DMS153 (cell line): ENCODE measurements around the gene PHF3.
"Not testable (repeated sequence)": the region's sequence is repeated elsewhere in the genome, so short reads cannot be mapped to it uniquely, and the experiment has no call there.

ENCODE experiments used
- DNase-seq: peaks from one replicate; lab custom pipeline; 2025; lab: John Stamatoyannopoulos, UW

The PHF3 gene

GRCh38 chr6:63713332-63713731 lies 77.7 kb downstream of the PHF3 start:
- no peak for DNase-seq

GRCh38 chr6:63714091-63714490 lies 78.5 kb downstream of the PHF3 start:
- DNase-seq = no peak

- DNase-seq = no peak
Measured at GRCh38 chr6:63716169-63716568, 80.6 kb downstream of the PHF3 start.

- no peak for DNase-seq
Measured at GRCh38 chr6:63721181-63721580, 85.6 kb downstream of the PHF3 start.

GRCh38 chr6:63724721-63725120 lies 89.1 kb downstream of the PHF3 start:
- DNase-seq = no peak

- no peak for DNase-seq
Measured at GRCh38 chr6:63730311-63730710, 94.7 kb downstream of the PHF3 start.

GRCh38 chr6:63731930-63732329 lies 96.3 kb downstream of the PHF3 start:
- DNase-seq = no peak

- DNase-seq = no peak
Measured at GRCh38 chr6:63732336-63732735, 96.7 kb downstream of the PHF3 start.

GRCh38 chr6:63734923-63735322 lies 99.3 kb downstream of the PHF3 start:
- DNase-seq = no peak

GRCh38 chr6:63738190-63738589 lies 102.6 kb downstream of the PHF3 start:
- DNase-seq = not testable (repeated sequence)

GRCh38 chr6:63739094-63739687 lies 103.6 kb downstream of the PHF3 start:
- DNase-seq = no peak

GRCh38 chr6:63740709-63741108 lies 105.1 kb downstream of the PHF3 start:
- DNase-seq = no peak

- no peak for DNase-seq
Measured at GRCh38 chr6:63742060-63742459, 106.5 kb downstream of the PHF3 start.

GRCh38 chr6:63743691-63744090 lies 108.1 kb downstream of the PHF3 start:
- no peak for DNase-seq

GRCh38 chr6:63744810-63745209 lies 109.2 kb downstream of the PHF3 start:
- DNase-seq = no peak

GRCh38 chr6:63745784-63746183 lies 110.2 kb downstream of the PHF3 start:
- no peak for DNase-seq

GRCh38 chr6:63750400-63750799 lies 114.8 kb downstream of the PHF3 start:
- no peak for DNase-seq

GRCh38 chr6:63757275-63757674 lies 121.7 kb downstream of the PHF3 start:
- DNase-seq = not testable (repeated sequence)

GRCh38 chr6:63757826-63758225 lies 122.2 kb downstream of the PHF3 start:
- DNase-seq = no peak

GRCh38 chr6:63759605-63760105 lies 124.1 kb downstream of the PHF3 start:
- no peak for DNase-seq

GRCh38 chr6:63760199-63760598 lies 124.6 kb downstream of the PHF3 start:
- DNase-seq = no peak

- DNase-seq = peak; percentile 7
Measured at GRCh38 chr6:63764318-63764916, 128.8 kb downstream of the PHF3 start.
